Neural cell (in vitro differentiated cells): ENCODE measurements around the gene MED14.

ENCODE experiments used
- CTCF ChIP-seq: fragments of 450-650 bp; IDR thresholded peaks from 2 replicates; pipeline ENCODE4 v1.5.1; 2014; ENCODE audit warnings: antibody characterized with exemption, mild to moderate bottlenecking, moderate library complexity; ENCODE audit not compliant: poor library complexity, severe bottlenecking
- EP300 ChIP-seq: fragments of 450-650 bp; conservative IDR thresholded peaks from 2 replicates; pipeline ENCODE4 v1.6.1; 2014; ENCODE audit warnings: antibody characterized with exemption, mild to moderate bottlenecking, moderate library complexity; ENCODE audit not compliant: poor library complexity, severe bottlenecking
- RAD21 ChIP-seq: fragments of 450-650 bp; conservative IDR thresholded peaks from 2 replicates; pipeline ENCODE4 v1.6.1; 2014; ENCODE audit warnings: antibody characterized with exemption, mild to moderate bottlenecking, moderate library complexity

GRCh38 chrX:40628506-40628905 lies 106.8 kb downstream of the MED14 start:
- TF ChIP-seq RAD21 (no peak), CTCF (no peak), EP300 (no peak)
